ENCODE results near the gene SEC14L1.

The SEC14L1 gene

DNA sequence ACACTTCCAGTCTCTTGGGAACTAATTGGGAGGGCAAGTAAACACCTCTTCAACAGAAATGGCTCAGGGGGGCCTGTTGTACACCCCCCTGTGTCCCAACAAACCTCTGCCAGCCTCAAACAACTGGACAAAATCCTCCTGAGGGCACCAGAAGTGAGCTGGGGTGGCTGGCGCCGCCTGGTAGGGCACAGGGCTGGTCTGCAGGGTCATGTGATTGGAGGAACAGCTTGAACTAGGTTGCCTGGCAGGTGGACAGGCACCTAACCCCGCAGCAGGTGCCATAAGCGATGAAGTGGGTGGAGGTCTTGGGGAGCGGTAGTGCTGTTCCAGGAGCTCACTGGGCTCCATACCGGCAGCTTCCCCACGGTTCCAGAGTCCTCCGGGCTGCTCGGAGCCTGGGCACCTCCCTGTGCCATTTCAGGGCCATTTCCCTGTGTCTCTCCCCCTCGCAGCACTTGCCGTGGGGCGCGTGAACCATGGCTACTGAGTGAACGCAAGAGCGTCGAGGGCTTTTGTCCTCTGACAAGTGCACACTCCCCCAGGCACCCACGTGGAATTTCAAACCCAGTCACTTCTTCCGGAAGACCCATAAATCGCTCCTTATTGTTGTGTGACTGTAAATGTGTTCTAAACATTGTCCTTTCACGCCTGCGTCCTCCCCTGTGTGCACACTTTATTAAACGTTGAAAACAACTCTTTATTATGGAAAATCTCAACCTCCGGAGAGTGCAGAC lies 101.5 kb downstream of the SEC14L1 start:
- TF ChIP-seq, protein P1, sequence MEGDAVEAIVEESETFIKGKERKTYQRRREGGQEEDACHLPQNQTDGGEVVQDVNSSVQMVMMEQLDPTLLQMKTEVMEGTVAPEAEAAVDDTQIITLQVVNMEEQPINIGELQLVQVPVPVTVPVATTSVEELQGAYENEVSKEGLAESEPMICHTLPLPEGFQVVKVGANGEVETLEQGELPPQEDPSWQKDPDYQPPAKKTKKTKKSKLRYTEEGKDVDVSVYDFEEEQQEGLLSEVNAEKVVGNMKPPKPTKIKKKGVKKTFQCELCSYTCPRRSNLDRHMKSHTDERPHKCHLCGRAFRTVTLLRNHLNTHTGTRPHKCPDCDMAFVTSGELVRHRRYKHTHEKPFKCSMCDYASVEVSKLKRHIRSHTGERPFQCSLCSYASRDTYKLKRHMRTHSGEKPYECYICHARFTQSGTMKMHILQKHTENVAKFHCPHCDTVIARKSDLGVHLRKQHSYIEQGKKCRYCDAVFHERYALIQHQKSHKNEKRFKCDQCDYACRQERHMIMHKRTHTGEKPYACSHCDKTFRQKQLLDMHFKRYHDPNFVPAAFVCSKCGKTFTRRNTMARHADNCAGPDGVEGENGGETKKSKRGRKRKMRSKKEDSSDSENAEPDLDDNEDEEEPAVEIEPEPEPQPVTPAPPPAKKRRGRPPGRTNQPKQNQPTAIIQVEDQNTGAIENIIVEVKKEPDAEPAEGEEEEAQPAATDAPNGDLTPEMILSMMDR (IDR thresholded peaks at IDR 0.05; ENCODE audit: low read depth, low read length), result no peak
- no peak for DNase-seq (ENCODE audit: extremely low read depth, low read depth)

DNA sequence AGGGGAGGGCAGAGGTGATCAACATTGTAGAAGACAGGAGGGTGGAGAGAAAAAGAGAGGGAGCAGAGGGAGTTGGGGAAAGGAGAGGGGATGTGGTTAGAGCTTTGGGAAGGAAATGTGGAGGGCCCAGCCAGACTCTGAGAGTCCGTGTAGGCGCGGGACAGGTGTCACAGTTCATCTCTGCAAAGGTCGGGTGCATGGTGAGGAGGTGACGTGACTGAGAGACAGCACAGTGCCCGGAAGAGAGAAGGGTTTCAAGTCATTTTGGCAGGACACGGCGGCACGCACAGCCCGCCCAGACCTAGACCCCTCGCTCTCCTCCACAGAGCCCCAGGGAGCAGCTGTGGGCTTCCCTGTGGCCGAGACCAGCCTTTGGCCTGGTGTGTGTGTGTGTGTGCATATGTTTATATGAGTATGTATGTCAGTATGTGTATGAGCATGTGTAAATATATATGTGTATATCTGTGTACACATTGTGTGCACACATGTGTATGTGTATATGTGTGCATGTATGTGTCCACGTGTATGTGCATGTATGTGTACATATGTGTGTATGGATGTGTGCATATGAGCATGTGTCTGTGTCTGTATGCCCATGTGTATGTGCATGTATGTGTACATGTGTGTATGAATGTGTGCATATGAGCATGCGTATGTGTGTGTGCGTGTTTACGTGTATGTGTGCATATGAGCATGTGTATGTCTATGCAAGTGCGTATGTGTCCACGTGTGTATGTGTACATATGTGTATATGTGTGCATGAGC lies 104.6 kb downstream of the SEC14L1 start:
- TF ChIP-seq, protein P1 (IDR thresholded peaks at IDR 0.05; ENCODE audit: low read depth, low read length), result no peak
- no peak for DNase-seq (ENCODE audit: extremely low read depth, low read depth)

DNA sequence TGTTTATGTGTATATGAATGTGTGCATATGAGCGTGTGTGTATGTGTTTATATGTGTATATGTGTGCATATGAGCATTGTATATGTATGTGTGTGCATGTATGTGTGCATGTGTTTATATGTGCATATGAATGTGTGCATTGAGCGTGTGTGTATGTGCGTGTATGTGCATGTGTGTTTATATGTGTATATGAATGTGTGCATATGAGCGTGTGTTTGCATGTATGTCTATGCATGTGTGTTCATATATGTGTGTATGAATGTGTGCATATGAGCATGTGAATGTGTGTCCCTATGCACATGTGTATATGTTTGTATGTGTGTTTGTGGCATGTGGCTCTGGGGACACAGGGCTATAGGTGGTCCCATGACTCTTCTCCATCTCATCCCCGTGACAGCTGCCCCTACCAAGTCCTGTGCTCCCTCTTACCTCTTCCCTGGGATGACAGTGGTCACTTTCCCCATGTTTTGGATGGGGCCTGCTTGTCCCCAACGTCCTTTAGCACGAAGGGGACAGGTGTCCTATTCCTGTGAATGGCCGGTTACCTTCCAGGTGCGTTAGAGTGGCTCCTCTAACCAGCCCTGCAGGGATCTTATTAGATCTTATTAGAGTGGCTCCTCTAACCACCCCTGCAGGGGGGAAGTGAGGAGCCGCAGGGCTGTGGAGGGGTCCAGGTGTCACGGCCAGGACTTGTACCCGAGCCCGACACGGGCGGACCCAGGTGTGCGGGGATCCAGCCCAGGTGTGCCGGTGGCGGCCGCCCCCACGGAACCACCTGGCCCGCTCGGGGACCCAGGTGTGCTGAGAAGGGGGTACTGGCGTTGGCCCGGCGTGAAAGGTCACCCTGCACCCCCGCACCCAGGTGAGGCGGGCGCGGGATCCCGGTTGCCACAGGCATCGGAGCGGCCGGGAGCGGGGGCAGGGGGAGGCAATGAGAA lies 105.6 kb downstream of the SEC14L1 start:
- TF ChIP-seq, protein P1 (IDR thresholded peaks at IDR 0.05; ENCODE audit: low read depth, low read length), result no peak
- no peak for DNase-seq (ENCODE audit: extremely low read depth, low read depth)

DNA sequence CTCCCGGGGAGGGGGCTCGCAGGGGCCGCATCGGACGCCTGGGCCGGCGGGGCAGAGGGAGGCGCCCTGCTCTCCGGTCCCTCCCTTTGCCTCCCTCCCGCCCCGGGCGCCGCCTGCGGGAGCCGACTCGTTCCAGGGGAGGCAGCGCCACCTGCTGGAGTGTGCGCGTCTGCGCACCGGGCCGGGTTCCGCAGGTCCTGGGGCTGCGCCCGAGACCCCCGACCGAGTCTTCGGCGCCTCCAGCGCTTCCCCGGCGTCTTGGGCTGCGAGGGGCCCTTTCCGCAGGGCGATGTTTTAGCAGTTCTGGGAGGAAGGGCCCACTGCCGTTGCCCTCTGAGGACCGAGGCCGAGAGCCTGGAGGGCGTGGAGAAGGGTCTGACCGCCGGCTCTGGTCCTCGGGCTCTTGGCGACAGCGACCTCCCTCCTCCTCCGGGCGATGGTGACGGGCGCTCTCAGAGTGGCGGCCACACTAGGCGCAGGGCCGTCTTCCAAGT lies 106.3 kb downstream of the SEC14L1 start:
- peak; percentile 30 for DNase-seq (ENCODE audit: extremely low read depth, low read depth)
- TF ChIP-seq, protein P1 (IDR thresholded peaks at IDR 0.05; ENCODE audit: low read depth, low read length), result peak; percentile 75

DNA sequence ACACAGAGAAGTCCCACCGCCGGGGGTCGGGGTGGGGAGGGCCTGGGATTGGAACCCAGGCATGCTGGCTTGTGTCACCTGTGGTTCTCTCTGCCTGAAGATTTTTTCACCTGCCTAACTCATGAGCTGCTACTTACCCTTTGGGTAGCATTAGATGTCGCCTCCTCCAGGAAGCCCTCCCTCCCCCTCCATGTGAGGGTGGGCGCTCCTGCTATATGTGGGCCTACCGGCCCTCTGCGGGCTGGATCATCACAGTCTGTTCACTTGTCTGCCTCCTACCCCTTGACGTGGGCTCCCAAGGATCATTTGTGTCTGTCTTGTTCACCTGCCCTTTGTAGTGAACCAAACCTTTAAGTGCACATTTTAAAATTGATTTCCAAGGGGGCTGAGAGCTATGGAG lies 106.8 kb downstream of the SEC14L1 start:
- no peak for DNase-seq (ENCODE audit: extremely low read depth, low read depth)
- TF ChIP-seq, protein P1 (IDR thresholded peaks at IDR 0.05; ENCODE audit: low read depth, low read length), result no peak

DNA sequence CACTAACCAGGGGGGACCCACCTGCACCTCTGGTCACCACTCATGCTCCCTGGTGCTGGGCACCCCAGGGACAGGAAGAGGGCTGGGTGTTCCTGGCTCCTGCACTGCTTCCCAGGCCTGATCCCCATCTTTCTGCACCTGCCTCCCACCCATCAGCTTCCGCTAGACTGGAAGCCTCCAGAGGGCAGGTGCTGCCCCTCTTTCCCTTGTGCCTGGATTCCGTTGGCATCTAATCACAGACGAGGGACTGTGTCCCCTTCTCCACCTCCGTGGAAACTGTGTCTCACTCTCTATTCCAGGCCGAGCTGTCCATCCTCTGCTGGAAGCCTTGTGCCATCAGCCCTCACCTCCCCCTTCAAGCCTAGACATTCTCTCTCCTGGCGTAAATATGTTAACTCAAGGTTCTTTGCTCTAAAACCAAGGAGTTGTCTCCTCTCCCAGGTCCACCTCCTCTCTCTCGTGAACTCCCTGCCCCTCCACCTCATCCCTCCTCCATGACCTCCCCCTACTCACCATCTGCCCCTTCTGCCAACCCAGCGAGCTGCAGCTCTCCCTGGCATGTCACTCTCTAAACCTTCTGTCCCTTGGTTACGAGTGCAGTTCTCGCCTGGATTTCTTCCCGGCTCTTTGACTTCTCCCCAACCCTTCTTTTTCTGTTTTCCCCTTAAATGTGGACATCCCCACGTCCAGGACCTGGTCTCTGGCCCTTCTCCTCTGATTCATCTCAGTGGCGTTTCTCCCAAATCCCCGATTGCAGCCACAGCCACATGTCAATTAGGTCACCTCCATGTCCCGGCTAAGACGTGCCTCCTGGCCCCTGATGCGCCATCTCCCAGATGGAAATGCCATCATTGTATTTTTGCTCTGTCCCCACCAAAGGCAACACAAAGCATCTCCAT lies 107.7 kb downstream of the SEC14L1 start:
- DNase-seq (ENCODE audit: extremely low read depth, low read depth), result no peak
- TF ChIP-seq, protein P1 (IDR thresholded peaks at IDR 0.05; ENCODE audit: low read depth, low read length), result no peak
